Islet of Langerhans (tissue), 1 donor: Measurements from ENCODE around the gene IFNGR2.
A peak's percentile ranks its signal among the peaks of the same experiment; 100 is the strongest.
"Not testable (repeated sequence)": the region's sequence is repeated elsewhere in the genome, so short reads cannot be mapped to it uniquely, and the experiment has no call there.

Source experiments
- FAIRE-seq: peaks from one replicate; lab custom pipeline; 2011; peaks lifted over from hg19 to GRCh38; lab: Jason Lieb, UNC

IFNGR2 gene

DNA sequence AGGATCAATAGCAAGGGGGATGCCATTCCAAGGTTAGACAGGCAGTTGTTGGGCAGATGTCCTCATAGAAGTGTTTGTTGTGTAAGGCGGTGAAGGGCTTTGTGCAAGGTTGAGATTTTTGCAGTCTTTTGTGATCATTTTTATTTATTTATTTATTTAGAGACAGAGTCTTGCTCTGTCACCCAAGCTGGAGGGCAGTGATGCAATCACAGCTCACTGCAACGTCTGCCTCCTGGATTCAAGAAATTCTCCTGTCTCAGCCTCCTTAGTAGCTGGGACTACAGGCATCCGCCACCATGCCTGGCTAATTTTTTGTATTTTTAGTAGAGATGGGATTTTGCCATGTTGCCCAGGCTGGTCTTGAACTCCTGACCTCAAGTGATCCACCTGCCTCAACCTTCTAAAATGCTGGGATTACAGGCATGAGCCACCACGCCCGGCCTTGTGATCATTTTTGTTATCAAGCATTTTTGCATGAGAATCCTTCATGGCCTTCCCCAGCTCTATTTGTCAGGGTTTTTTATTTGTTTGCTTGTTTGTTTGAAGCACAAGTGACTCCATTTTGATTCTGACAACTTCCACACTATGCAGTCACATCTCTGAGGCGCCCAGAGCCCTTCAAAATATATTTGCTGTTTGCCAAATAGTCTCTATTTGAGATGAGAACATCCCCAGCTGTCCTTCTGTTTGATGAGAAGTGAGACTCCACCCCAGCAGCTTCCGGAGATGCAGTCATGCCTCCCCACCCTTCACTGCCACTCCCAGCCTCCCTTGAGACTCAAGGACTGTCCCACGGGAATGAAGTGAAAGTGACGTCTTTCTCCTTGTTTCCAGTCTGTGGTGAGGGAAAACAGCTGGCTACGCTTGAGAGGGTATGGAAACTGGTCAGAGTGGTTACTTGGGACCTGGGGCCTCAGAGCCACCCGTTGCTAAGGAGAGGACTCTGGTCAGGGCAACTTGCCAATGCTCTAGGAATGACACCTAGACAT lies 38.6 kb downstream of the IFNGR2 start:
- FAIRE-seq: no peak

DNA sequence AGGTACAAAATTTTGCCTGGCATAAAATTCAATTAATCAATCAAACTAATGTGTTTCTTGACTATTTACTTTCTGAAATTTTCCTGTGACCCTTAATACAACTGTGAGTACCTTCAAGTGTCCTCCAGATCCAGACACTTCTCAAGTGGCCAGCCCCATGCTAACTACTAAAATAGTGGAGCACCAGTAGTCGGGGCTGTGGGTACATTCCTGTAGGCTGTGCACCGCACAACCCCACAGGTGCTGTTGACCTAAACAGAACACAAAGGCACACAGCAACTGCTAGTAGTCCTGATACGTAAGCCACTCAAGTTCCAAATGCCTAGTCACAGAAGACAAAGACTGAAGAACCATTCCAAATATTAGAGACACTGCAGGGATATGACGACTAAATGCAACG lies 40.0 kb downstream of the IFNGR2 start:
- FAIRE-seq: no peak

DNA sequence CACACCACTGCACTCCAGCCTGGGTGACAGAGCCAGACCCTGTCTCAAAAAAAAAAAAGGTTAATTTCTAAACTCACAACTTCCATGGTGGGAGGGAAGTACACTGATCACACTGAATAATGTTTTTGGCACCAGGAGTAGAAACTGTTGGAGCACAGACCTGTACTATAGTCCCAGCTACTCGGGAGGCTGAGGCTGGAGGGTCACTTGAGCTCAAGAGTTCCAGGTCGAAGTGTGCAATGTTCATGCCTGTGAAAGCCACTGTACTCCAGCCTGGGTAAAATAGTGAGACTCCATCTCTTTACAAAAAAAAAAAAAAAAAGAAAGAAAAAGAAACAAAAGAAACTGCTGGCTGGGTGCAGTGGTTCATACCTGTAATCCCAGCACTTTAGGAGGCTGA lies 41.3 kb downstream of the IFNGR2 start:
- no peak for FAIRE-seq

DNA sequence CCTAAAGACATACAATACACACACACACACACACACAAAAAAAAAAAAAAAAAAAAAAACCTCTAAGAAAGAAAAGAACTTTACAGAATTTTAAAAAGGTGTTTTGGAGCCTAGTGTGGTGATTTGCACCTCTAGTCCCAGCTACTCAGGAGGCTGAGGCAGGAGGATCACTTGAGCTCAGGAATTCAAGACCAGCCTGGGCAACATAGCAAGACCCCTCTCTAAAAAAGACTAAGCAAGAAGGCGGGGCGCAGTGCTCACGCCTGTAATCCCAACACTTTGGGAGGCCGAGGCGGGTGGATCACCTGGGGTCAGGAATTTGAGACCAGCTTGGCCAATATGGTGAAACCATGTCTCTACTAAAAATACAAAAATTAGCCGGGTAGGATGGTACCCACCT lies 43.4 kb downstream of the IFNGR2 start:
- not testable (repeated sequence) for FAIRE-seq

DNA sequence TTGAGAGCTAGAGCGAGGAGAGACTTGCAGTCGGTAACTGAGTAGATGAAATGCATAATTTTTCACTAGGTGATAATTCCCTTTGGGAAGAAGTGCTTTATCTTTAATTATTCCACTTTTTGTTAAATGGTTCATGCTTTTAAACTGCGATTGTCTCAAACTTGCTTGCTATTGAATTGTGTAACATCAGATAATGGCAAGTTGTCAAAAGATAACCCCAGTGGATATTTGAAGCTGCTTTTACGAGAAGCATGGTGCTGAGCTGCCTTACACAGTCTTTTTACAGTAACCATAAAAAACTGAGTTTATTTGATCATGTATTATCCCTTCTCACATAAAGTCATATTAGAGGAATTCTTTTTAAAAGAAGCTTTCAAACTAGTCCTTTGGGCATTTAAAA lies 46.4 kb downstream of the IFNGR2 start:
- FAIRE-seq: no peak

DNA sequence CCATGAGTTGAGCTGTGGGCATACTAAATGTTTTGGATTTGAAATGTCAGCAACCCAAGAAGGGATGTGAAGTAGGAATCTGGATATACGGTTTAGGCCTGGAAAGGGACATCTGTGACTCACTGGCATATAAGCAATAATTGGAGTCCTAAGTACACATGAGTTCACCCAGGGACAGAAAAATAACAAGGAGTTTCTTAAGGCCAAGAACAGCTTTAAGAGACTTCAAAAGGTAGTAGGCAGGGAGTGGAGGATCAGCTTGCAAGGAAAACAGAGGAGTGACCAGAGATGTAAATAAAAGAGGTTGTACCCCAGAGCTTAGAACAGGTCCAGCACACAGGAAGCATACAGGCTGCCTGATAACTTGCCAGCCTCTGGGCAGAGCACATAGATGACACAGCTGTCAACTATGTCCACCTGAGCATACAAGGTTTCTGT lies 48.4 kb downstream of the IFNGR2 start:
- FAIRE-seq: no peak

DNA sequence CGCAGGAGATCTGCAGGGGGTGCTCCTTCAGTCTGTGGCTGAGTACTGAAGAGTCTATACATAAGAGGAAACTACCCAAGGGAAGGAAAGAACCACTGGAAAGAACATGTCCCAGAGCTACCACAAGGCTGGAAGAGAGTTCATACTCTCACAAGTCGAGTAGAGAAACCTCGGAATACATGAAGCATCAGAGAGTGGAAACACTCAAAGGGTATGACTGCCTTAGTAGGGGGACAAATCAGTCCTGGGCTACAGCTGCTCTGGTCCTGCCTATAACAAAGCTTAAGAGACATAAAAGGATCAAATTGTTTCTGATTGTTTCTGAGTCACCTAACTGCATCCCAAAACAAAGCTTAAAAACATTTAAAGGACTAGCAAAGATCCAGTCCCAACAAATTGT lies 49.1 kb downstream of the IFNGR2 start:
- FAIRE-seq: no peak

DNA sequence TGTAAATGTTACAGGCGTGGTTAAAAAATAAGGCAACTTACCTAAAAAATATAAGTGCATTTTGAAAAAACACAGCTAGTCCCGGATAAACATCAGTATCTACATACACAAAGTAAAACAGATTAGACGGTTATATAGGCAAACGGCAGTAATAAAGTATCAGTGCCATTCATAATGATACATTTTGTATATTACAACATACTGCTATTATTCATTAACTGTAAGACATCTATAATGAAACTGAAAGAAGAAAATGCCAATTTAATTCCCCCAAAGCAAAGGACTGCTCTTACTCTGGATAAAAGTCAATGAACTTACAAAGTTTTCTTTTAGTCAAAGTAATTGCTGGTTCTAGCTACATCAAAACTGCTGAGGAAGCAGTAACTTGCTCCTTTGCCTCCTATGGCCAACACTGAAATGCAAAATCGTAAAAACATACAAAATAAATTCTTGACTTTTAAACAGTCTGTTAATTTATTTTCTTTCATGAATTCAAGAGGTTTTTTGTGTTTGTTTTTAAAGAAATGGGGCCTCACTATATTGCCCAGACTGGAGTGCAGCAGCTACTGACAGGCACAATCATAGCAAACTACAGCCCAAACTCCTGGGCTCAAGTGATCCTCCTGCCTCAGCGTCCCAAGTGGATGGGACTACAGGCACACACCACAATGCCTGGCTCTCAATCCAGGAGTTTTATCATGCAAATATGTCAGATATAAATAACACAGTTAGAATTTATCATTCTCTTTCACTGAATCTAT lies 52.7 kb downstream of the IFNGR2 start:
- FAIRE-seq: no peak

DNA sequence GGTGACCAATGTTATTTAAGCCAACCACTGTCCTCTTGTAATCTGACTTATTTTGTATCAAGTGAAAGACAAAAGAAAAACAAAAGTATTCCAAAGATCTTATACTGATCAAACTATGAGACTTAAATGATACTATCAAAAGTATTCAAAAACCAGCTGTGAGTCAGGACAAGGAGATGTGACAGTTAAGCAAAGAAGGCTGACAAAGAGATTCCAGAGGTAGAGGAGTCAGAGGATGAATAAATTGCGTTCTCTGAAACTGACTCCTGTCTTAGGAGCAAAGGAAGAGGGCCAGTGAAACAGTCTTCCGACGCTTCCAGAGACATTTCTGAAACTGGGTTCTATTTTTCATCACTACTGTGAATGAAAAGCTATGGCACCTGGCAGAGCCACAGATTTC lies 55.6 kb downstream of the IFNGR2 start:
- FAIRE-seq: no peak

DNA sequence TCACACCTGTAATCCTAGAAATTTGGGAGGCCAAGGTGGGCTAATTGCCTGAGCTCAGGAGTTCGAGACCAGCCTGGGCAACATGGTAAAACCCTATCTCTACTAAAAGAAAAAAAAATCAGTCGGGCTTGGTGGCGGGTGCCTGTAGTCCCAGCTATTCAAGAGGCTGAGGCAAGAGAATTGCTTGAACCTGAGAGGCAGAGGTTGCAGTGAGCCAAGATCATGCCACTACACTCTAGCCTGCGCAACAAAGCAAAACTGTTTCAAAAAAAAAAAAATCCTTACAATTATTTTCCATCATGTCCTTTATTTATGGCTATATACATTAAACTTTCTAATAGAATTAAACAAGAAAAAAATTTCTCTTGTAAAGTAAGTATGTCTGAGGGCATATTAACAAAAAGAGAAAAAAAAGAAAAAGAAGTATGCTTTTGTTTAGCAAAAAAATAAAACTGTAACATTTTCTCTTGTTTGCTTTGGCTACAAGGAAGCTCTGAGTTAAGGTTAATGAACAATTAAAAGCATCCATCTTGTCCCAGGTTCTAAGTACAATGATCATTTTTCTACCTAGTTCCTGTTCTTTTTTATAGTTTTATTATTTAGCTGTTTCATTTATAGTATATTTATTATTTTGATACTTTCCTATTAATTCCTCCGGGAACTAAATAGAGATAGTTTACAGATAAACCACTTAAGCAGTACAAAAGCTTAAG lies 58.5 kb downstream of the IFNGR2 start:
- peak; percentile 81 for FAIRE-seq

DNA sequence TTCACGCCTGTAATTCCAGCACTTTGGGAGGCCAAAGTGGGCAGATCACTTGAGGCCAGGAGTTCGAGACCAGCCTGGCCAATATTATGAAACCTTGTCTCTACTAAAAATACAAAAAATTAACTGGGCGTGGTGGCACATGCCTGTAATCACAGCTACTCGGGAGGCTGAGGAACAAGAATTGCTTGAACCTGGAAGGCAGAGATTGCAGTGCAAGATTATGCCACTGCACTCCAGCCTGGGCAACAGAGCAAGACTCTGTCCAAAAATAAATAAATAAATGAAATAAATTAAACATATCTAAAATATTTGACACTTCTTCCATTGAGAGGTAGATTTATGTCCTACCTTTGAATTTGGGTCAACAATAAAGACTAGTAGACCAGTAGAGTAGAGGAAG lies 66.0 kb downstream of the IFNGR2 start:
- not testable (repeated sequence) for FAIRE-seq

DNA sequence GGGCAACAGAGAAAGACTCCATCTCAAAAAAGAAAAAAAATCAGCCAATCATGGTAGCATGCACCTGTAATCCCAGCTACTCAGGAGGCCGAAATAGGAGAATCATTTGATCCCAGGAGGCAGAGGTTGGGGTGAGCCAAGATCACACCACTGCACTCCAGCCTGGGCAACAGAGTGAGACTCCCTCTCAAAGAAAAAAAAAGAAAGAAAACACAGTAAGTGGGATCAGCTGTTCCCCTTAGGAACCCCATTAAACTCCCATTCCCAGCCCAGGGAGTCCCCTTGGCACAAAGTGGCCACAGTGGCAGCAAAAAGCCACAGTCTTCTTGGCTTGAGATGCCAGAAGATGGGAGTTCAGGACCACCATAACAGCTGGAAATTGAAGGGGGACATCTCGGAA lies 67.5 kb downstream of the IFNGR2 start:
- no peak for FAIRE-seq

DNA sequence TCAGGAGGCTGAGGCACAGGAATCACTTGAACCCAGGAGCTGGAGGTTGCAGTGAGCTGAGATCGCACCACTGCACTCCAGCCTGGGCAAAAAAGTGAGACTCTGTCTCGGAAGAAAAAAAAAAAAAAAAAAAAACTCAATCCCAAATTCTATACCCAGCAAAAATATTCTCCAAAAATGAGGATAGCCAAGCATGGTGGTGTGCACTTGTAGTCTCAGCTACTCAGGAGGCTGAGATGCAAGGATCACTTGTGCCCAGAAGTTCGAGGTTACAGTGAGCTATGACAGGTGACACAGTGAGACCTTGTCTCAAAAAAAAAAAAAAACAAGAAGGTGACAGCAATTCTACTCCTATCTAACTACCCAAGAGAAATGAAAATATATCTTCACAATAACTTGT lies 70.1 kb downstream of the IFNGR2 start:
- no peak for FAIRE-seq

DNA sequence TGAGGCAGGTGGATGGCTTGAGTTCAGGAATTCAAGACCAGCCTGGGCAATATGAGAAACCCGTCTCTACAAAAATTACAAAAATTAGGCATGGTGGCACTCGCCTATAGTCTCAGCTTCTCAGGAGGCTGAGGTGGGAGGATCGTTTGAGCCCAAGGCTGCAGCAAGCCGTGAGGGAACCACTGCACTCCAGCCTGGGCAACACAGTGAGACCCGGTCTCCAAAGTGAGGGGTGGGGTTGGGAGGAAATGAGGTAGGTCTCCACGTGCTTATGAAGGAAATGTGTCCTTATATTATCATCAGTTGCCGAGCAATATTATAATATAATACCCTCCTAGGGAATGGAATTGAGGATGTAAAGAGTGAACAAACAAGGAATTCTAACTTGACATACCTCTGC lies 73.9 kb downstream of the IFNGR2 start:
- no peak for FAIRE-seq

DNA sequence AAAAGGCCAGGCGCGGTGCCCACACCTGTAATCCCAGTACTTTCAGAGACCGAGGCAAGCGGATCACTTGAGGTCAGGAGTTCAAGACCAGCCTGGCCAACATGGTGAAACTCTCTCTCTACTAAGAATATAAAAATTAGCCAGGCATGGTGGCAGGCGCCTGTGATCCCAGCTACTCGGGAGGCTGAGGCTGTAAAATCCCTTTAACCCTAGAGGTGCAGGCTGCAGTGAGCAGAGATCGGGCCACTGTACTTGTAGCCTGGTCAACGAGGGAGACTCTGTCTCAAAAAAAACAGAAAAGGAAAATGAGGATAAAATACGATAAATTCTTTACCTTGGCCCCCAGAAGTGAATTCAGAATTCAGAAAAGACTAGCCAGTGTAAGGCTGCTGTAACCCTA lies 75.0 kb downstream of the IFNGR2 start:
- no peak for FAIRE-seq

DNA sequence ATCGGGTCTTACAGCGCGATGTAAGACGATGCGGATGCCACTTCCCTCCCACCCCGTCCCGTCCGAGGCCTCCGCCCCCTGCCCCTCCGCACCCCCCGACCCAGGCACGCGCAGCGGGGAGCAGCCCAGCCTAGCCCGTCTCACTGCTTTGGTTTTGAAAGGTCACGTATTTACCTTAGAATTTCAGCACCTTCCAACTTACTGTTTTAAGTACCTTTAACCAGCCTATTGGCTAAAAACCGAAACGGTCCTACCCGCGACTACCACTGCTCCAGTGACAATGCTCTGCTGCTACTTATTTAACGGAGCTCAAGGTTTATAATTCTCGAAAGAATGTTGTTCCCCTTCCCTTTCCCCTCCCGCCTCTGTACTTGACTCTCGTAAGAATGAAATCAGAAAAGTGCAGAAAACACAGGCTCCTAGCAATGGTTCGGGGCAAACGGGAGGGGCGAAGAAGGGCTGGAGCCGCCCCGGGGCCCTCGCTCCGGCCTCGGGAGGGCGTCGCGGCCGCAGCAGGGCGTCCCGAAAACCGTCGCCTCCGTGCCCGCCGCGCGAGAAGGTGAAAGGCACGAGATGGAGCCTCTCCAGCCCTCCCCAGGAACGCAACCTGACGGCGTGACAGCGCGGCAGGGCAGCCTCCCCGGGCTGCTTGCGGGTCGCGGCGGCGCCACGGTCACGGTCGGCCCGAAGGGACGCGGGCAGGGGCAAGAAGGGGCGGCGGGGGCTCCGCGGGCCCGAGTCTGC lies 75.9 kb downstream of the IFNGR2 start:
- no peak for FAIRE-seq

DNA sequence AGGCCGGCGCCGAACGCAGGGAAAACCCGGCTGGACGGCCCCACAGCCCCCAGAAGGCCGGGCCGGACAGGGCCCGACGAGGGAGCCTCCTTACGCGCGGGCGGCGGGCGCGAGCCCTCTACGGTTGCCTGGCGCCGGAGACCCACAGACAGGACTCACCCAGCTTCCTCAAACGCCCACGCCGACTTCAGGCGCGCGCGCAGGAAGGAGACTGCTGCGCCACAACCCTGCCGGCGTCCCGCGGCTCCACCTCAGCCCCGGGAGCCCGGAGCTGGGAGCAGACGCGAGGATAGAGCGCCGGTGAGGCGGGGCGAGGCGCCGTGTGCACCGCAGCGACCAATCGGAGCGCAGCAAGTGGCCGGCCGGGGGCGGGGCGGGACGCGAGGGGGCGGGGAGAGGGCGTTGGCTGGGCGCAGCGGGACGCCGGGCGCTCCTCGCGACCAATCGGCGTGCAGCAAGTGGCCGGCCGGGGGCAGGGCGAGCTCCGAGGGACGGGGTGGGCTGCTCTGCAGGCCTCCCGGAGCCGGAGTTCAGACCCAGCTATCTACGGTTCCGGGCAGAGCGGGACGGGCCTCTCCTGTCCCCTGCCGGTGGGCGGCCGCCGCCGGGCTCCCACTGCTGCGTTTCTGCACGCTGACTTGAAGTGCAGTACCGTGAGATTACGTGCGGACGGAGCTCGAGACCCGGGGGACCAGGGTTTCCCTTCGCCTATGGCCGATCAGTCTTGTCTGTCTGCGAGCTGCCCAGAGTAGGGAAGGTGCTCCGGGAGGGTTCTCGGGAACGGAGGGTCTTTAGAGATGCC lies 76.7 kb downstream of the IFNGR2 start, which contains the start of gene TMEM50B:
Gene TMEM50B (minus strand): TSS at position 296 of the 802 bp plus-strand sequence. CDS start 11,089 bp downstream, outside the sequence.
- FAIRE-seq: no peak

DNA sequence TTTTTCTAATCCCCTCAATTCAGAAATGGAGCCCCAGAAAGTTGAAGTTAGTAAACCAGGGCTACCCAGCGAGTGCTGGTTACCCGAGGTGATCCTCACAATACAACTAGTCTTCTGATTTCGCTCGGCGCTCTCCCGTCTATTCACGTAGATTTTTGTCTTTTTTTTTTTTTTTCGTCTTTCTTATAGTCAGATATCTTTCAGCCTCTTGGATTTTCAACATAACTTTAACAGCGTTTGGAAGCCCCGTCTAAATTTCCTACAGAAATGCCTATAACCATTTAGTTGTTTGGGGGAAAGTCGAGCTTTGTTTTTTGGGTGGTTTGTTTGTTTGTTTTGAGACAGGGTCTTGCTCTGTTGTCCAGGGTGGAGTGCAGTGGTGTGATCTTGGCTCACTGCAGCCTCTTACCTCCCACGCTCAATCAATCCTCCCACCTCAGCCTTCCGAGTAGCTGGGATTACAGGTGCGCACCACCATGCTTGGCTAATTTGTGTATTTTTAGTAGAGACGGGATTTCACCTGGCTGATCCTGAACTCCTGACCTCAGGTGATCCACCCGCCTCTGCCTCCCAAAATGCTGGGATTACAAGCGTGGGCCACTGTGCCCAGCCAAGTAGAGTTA lies 77.4 kb downstream of the IFNGR2 start:
- no peak for FAIRE-seq

DNA sequence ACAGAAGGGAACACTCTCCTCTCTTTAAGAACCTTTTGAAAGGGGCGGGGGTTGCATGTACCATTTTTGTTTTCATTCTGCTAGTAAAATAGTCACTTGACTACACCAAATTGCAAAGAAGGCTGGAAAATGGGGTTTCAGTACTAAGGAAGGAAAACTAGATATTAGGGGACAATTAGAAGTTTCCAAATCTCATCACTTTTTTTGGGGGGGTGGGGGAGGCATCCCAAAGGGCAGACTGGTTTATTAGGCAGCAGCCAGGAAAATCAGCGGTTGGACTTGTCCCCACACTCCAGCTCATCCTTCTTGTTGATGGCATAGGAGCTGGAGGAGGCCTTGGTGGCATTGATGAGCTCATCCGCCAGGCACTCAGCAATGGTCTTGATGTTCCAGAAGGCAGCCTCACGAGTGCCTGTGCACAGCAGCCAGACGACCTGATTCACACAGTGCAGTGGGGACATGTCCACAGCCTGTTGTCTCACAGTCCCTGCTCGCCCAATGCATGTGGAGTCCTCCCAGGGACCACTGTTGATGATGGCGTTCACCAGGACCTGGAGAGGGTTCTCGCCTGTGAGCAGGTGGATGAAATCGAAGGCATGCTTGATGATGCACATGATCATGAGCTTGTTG lies 78.2 kb downstream of the IFNGR2 start:
- FAIRE-seq: no peak
